ENCODE results near the gene PRR7.

- TF ChIP-seq, protein P1, sequence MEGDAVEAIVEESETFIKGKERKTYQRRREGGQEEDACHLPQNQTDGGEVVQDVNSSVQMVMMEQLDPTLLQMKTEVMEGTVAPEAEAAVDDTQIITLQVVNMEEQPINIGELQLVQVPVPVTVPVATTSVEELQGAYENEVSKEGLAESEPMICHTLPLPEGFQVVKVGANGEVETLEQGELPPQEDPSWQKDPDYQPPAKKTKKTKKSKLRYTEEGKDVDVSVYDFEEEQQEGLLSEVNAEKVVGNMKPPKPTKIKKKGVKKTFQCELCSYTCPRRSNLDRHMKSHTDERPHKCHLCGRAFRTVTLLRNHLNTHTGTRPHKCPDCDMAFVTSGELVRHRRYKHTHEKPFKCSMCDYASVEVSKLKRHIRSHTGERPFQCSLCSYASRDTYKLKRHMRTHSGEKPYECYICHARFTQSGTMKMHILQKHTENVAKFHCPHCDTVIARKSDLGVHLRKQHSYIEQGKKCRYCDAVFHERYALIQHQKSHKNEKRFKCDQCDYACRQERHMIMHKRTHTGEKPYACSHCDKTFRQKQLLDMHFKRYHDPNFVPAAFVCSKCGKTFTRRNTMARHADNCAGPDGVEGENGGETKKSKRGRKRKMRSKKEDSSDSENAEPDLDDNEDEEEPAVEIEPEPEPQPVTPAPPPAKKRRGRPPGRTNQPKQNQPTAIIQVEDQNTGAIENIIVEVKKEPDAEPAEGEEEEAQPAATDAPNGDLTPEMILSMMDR (IDR thresholded peaks at IDR 0.05; ENCODE audit: poor library complexity, severe bottlenecking) = no peak
- no peak for TF ChIP-seq POLR2AphosphoS5 (IDR thresholded peaks at IDR 0.05)
- TF ChIP-seq REST (IDR thresholded peaks at IDR 0.05; ENCODE audit: borderline replicate concordance) = no peak
- TF ChIP-seq RAD21 (conservative IDR thresholded peaks at IDR 0.05) = no peak
- TF ChIP-seq SMC3 (conservative IDR thresholded peaks at IDR 0.05; ENCODE audit: poor library complexity) = no peak
- no peak for TF ChIP-seq EZH2 (IDR thresholded peaks at IDR 0.05; ENCODE audit: borderline replicate concordance, insufficient read depth, low read length, poor library complexity, severe bottlenecking)
- no peak for TF ChIP-seq EP300 (conservative IDR thresholded peaks at IDR 0.05; ENCODE audit: poor library complexity, severe bottlenecking)
Measured at GRCh38 chr5:177434437-177434836, 12.2 kb upstream of the PRR7 start.
